Glutamatergic neuron (in vitro differentiated cells): ENCODE measurements around the gene DUS1L. TPM values are rescaled to one million over a fixed set of nuclear protein-coding genes. Genes with fewer than 3 reads are reported as not detected.
A peak's percentile ranks its signal among the peaks of the same experiment; 100 is the strongest.

ENCODE experiments used
- DNase-seq: peaks from one replicate; pipeline ENCODE4 v3.0.0; 2022
- H3K27ac Mint-ChIP-seq: one replicate; pipeline ENCODE4 v1.8.0; 2020; ENCODE audit warnings: mild to moderate bottlenecking, mixed read lengths, inconsistent platforms; ENCODE audit not compliant: unreplicated experiment
- H3K27me3 Mint-ChIP-seq: one replicate; pipeline ENCODE4 v1.8.0; 2020; ENCODE audit warnings: mild to moderate bottlenecking, moderate library complexity, mixed read lengths, inconsistent platforms; ENCODE audit not compliant: unreplicated experiment
- H3K36me3 Mint-ChIP-seq: one replicate; pipeline ENCODE4 v1.8.0; 2020; ENCODE audit warnings: mild to moderate bottlenecking, mixed read lengths, inconsistent platforms; ENCODE audit not compliant: unreplicated experiment
- H3K4me1 Mint-ChIP-seq: one replicate; pipeline ENCODE4 v1.8.0; 2020; ENCODE audit warnings: mild to moderate bottlenecking, low read depth, mixed read lengths, inconsistent platforms; ENCODE audit not compliant: unreplicated experiment
- H3K4me3 Mint-ChIP-seq: one replicate; pipeline ENCODE4 v1.8.0; 2020; ENCODE audit warnings: mild to moderate bottlenecking, mixed read lengths, inconsistent platforms; ENCODE audit not compliant: unreplicated experiment
- H3K9me3 Mint-ChIP-seq: one replicate; pipeline ENCODE4 v1.8.0; 2020; ENCODE audit warnings: mild to moderate bottlenecking, moderate library complexity, mixed read lengths, inconsistent platforms; ENCODE audit not compliant: unreplicated experiment
- CTCF ChIP-seq: fragments of 200-600 bp; sonication (generic); IDR thresholded peaks from one replicate; pipeline ENCODE4 v1.5.0; 2021; ENCODE audit not compliant: partially characterized antibody, unreplicated experiment
- total RNA-seq: library from RNA; stranded (reverse); fragmentation: NEBNext Ultra II Directional; extraction: Animal tissue kit (Norgen Biotek cat#: 25700); gene quantifications from one replicate; pipeline ENCODE4 v1.2.1, GENCODE V29; 2021; ENCODE audit not compliant: unreplicated experiment

DUS1L gene
- total RNA-seq, 1 donor from 2014 or later, result 122 TPM

DNA sequence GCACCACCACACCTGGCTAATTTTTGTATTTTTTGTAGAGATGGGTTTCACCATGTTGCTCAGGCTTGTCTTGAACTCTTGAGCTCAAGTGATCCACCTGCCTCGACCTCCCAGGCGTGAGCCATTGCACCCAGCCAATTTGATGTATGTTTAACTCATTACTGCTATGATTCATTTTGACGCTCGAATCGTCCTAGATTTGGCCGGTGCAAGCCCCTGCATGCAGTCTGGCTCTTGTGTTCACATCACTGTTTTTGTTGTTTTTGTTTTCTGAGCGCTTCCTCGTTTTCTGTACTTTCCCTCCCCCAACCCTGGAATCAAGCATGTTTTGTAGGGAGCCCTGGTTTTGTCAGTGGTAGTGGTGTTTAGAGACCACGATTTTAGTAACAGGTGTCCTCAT, 7.8 kb upstream of the DUS1L start:
- DNase-seq, result no peak
- H3K36me3 Mint-ChIP-seq, result no peaks in the 10 kb centered on the region
- peaks cover 3% of the 10 kb centered on the region for H3K9me3 Mint-ChIP-seq
- no peak overlapping the region for H3K27ac Mint-ChIP-seq
- no peak overlapping the region for H3K4me3 Mint-ChIP-seq
- H3K27me3 Mint-ChIP-seq, result peaks cover 5% of the 10 kb centered on the region
- H3K4me1 Mint-ChIP-seq, result no peaks in the 10 kb centered on the region
- TF ChIP-seq CTCF, result no peak

GRCh38 chr17:82072827-82073226, 7.2 kb upstream of the DUS1L start:
- no peak overlapping the region for H3K4me3 Mint-ChIP-seq
- no peaks in the 10 kb centered on the region for H3K4me1 Mint-ChIP-seq
- DNase-seq, result no peak
- peaks cover 3% of the 10 kb centered on the region for H3K27me3 Mint-ChIP-seq
- H3K36me3 Mint-ChIP-seq, result no peaks in the 10 kb centered on the region
- H3K27ac Mint-ChIP-seq, result no peak overlapping the region
- no peaks in the 10 kb centered on the region for H3K9me3 Mint-ChIP-seq
- no peak for TF ChIP-seq CTCF

- no peaks in the 10 kb centered on the region for H3K36me3 Mint-ChIP-seq
- peaks cover 3% of the 10 kb centered on the region for H3K9me3 Mint-ChIP-seq
- H3K4me3 Mint-ChIP-seq, result no peak overlapping the region
- no peaks in the 10 kb centered on the region for H3K4me1 Mint-ChIP-seq
- peaks cover 13% of the 10 kb centered on the region for H3K27me3 Mint-ChIP-seq
- no peak for DNase-seq
- H3K27ac Mint-ChIP-seq, result no peak overlapping the region
- no peak for TF ChIP-seq CTCF
Measured at GRCh38 chr17:82070611-82071010, 5.0 kb upstream of the DUS1L start.

GRCh38 chr17:82065193-82065637, 389 bp downstream of the DUS1L start:
- Mint-ChIP-seq H3K27ac (no peak overlapping the region), H3K9me3 (peaks cover 3% of the 10 kb centered on the region), H3K4me3 (peak overlapping the region; percentile 20), H3K27me3 (peaks cover 10% of the 10 kb centered on the region), H3K4me1 (no peaks in the 10 kb centered on the region), H3K36me3 (no peaks in the 10 kb centered on the region)
- DNase-seq, result no peak
- TF ChIP-seq CTCF, result no peak

DNA sequence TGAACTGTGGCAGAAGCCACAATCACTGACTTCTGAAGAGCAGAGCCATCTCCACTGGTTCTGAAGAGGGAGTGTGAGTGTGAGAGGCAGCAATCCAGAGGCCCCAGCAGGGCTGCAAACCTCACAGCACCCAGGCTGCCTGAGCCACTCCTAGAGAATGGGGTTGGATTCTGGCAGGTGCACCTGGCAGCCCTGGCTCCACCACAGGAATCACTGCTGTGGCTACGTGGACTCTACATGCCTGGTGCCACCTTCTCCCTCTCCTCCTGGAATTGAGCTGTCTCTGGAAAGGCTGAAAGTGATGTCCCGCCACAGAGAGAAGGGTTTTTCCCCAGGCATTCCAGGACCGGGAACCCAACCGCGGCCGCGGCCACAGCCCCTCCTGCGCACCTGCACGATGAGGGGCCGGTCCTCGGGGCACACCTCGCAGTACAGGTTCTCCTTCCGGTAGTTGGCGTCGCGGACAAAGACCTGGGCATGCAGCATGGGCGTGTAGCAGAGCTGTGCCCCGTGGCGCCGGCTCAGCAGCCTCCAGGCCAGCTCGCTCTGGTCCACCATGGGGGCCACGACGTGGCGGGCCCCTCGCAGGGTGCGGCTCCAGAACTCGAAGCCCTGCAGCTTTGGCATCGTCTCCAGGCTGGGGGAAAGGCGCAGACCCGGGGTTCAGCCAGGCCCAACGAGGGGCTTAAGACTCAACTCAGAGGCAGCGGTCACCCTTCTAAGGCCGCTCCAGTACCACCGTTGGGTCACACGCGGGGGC, 991 bp downstream of the DUS1L start:
- H3K4me3 Mint-ChIP-seq, result peak overlapping the region; percentile 70
- no peaks in the 10 kb centered on the region for H3K4me1 Mint-ChIP-seq
- no peak for DNase-seq
- H3K27ac Mint-ChIP-seq, result no peak overlapping the region
- no peak for TF ChIP-seq CTCF
- H3K9me3 Mint-ChIP-seq, result peaks cover 3% of the 10 kb centered on the region
- H3K27me3 Mint-ChIP-seq, result peaks cover 10% of the 10 kb centered on the region
- H3K36me3 Mint-ChIP-seq, result no peaks in the 10 kb centered on the region
